ENCODE measurements around the gene FHIT.

The FHIT gene

DNA sequence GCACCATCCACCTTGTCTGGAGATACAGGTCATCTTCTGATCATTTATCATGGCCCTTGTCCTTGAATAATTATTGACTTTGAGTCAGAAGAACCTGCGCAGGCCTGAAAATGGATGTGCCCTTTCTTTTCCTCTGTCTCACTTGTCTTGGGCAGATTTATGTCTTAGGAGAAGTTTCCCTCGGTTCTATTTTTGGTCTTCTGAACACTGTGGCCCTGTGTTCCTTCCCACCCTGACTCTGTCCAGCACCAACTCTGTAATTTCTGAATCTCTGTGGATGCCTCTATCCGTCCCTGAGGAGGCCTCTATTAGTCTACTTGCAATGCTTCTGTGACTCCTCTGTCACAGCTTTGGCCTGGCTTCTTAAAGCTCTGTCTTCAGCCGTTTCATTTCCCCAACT is 1520.7 kb downstream of the FHIT start:
- FAIRE-seq, result no peak
- TF ChIP-seq TAF1 (IDR thresholded peaks at IDR 0.05; ENCODE audit: borderline replicate concordance, low read depth, low read length) (no peak), POLR2A (IDR thresholded peaks at IDR 0.05; ENCODE audit: low read depth, low read length) (no peak), POLR2AphosphoS5 (IDR thresholded peaks at IDR 0.05; ENCODE audit: low read depth, low read length) (no peak)

DNA sequence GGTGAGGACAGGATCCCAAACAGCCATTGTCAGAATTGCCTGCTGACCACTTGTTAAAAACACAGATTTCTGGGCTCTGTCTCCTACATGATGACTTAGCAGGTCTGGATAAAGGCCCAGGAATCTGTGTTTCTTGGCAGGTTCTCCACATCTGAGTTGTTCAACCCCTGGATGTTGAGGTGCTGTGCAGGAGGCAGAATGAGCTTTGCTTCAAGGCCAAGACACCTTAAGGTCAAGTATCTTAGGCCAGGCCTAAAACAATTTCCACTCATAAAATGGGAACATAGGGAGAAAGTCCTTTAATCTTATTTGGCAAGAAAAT is 1522.7 kb downstream of the FHIT start:
- no peak for TF ChIP-seq TAF1 (IDR thresholded peaks at IDR 0.05; ENCODE audit: borderline replicate concordance, low read depth, low read length)
- no peak for TF ChIP-seq POLR2A (IDR thresholded peaks at IDR 0.05; ENCODE audit: low read depth, low read length)
- no peak for TF ChIP-seq POLR2AphosphoS5 (IDR thresholded peaks at IDR 0.05; ENCODE audit: low read depth, low read length)
- DNase-seq (ENCODE audit: insufficient read length) (no peak), FAIRE-seq (no peak)

More for the DNA sequence above, 1520.7 kb downstream of the FHIT start:
- DNase-seq (ENCODE audit: insufficient read length), result no peak

- TF ChIP-seq POLR2AphosphoS5 (IDR thresholded peaks at IDR 0.05; ENCODE audit: low read depth, low read length), result no peak
- TF ChIP-seq TAF1 (IDR thresholded peaks at IDR 0.05; ENCODE audit: borderline replicate concordance, low read depth, low read length), result no peak
- TF ChIP-seq POLR2A (IDR thresholded peaks at IDR 0.05; ENCODE audit: low read depth, low read length), result no peak
- no peak for DNase-seq (ENCODE audit: insufficient read length)
- no peak for FAIRE-seq
Observed at GRCh38 chr3:59727902-59728586, 1523.2 kb downstream of the FHIT start.

GRCh38 chr3:59726279-59726678 is 1525.0 kb downstream of the FHIT start:
- FAIRE-seq (no peak), DNase-seq (ENCODE audit: insufficient read length) (no peak)
- no peak for TF ChIP-seq TAF1 (IDR thresholded peaks at IDR 0.05; ENCODE audit: borderline replicate concordance, low read depth, low read length)
- TF ChIP-seq POLR2AphosphoS5 (IDR thresholded peaks at IDR 0.05; ENCODE audit: low read depth, low read length), result no peak
- TF ChIP-seq POLR2A (IDR thresholded peaks at IDR 0.05; ENCODE audit: low read depth, low read length), result no peak

DNA sequence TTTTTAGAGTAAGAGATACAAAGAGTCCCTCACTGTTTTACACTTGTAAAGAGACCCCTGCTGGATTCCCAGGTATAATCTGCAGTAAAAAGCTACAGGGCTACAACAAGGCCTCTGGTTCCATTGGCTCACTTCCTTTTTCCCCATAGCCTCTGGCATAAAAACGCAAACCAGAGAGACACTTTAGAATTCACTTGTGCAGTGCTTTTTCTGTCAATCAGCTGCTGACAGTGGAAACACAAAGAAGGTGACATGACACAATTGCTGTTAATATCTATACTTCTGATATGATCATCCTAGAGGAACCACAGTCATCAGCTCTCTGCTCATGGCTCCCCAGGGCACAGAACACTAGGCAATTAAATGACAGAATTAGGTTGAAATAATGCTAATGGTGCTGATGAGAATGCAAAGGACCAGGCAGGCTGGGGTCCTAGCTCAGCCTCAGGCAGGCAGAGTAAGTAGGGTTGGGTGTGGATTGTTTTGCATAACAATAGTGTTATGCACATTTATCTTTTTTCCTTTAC is 1533.5 kb downstream of the FHIT start:
- no peak for FAIRE-seq
- TF ChIP-seq POLR2AphosphoS5 (IDR thresholded peaks at IDR 0.05; ENCODE audit: low read depth, low read length) (no peak), POLR2A (IDR thresholded peaks at IDR 0.05; ENCODE audit: low read depth, low read length) (no peak), TAF1 (IDR thresholded peaks at IDR 0.05; ENCODE audit: borderline replicate concordance, low read depth, low read length) (no peak)
- no peak for DNase-seq (ENCODE audit: insufficient read length)

- DNase-seq (ENCODE audit: insufficient read length) (no peak), FAIRE-seq (no peak)
- no peak for TF ChIP-seq POLR2AphosphoS5 (IDR thresholded peaks at IDR 0.05; ENCODE audit: low read depth, low read length)
- TF ChIP-seq TAF1 (IDR thresholded peaks at IDR 0.05; ENCODE audit: borderline replicate concordance, low read depth, low read length), result no peak
Observed at GRCh38 chr3:59714066-59714465, 1537.2 kb downstream of the FHIT start.

- FAIRE-seq (no peak), DNase-seq (ENCODE audit: insufficient read length) (no peak)
- TF ChIP-seq TAF1 (IDR thresholded peaks at IDR 0.05; ENCODE audit: borderline replicate concordance, low read depth, low read length) (no peak), POLR2AphosphoS5 (IDR thresholded peaks at IDR 0.05; ENCODE audit: low read depth, low read length) (no peak), POLR2A (IDR thresholded peaks at IDR 0.05; ENCODE audit: low read depth, low read length) (no peak)
Observed at GRCh38 chr3:59710554-59710953, 1540.7 kb downstream of the FHIT start.

- no peak for TF ChIP-seq POLR2A (IDR thresholded peaks at IDR 0.05; ENCODE audit: low read depth, low read length)
- TF ChIP-seq TAF1 (IDR thresholded peaks at IDR 0.05; ENCODE audit: borderline replicate concordance, low read depth, low read length), result no peak
- TF ChIP-seq POLR2AphosphoS5 (IDR thresholded peaks at IDR 0.05; ENCODE audit: low read depth, low read length), result no peak
- FAIRE-seq, result no peak
- no peak for DNase-seq (ENCODE audit: insufficient read length)
Observed at GRCh38 chr3:59709702-59710553, 1541.3 kb downstream of the FHIT start.

- no peak for DNase-seq (ENCODE audit: insufficient read length)
- TF ChIP-seq TAF1 (IDR thresholded peaks at IDR 0.05; ENCODE audit: borderline replicate concordance, low read depth, low read length) (no peak), POLR2A (IDR thresholded peaks at IDR 0.05; ENCODE audit: low read depth, low read length) (no peak), POLR2AphosphoS5 (IDR thresholded peaks at IDR 0.05; ENCODE audit: low read depth, low read length) (no peak)
- no peak for FAIRE-seq
Observed at GRCh38 chr3:59708202-59708601, 1543.0 kb downstream of the FHIT start.

DNA sequence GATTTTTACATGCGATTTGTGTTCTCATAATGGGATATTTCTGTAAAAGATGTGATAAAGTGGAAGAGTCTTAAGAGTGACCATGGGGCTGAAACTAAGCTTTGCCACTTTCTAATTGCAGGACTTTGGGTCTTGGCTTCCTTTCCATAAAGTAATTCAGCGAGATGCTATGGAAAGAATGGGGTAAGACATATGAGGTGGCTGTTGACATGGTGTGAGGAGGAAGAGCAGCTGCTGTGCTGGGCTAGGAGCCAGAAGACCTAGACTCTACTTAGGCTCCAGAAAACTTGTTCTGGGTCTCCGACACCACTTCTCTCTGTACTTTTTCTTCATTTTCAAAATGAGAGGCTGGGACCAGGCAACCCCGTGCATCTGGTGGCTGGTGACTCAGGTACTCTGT is 1547.0 kb downstream of the FHIT start:
- TF ChIP-seq POLR2AphosphoS5 (IDR thresholded peaks at IDR 0.05; ENCODE audit: low read depth, low read length), result no peak
- no peak for TF ChIP-seq TAF1 (IDR thresholded peaks at IDR 0.05; ENCODE audit: borderline replicate concordance, low read depth, low read length)
- TF ChIP-seq POLR2A (IDR thresholded peaks at IDR 0.05; ENCODE audit: low read depth, low read length), result no peak
- DNase-seq (ENCODE audit: insufficient read length) (no peak), FAIRE-seq (no peak)

- no peak for DNase-seq (ENCODE audit: insufficient read length)
- no peak for FAIRE-seq
- TF ChIP-seq POLR2A (IDR thresholded peaks at IDR 0.05; ENCODE audit: low read depth, low read length) (no peak), TAF1 (IDR thresholded peaks at IDR 0.05; ENCODE audit: borderline replicate concordance, low read depth, low read length) (no peak), POLR2AphosphoS5 (IDR thresholded peaks at IDR 0.05; ENCODE audit: low read depth, low read length) (no peak)
Observed at GRCh38 chr3:59699648-59700320, 1551.5 kb downstream of the FHIT start.

Data from GM12892 (cell line).